ENCODE measurements around the gene CNTNAP2. TPM values are rescaled to one million over a fixed set of nuclear protein-coding genes. Genes with fewer than 3 reads are reported as not detected.

The CNTNAP2 gene
- total RNA-seq, 2 donors from 2014 or later: 171 to 228 TPM

- H3K4me1 ChIP-seq (ENCODE audit: control insufficient read depth, insufficient read depth, low read length): no peaks in the 10 kb centered on the region
- 92% methylated on average over 2 of the region's 3 CpGs; no CpG with 5 or more reads in 1 of the 2 experiments for WGBS, 2 experiments (ENCODE audit: insufficient coverage in 1 of 2, insufficient read length in 1 of 2)
These were observed 1523.2 kb downstream of the CNTNAP2 start for GRCh38 chr7:147639751-147640150.

DNA sequence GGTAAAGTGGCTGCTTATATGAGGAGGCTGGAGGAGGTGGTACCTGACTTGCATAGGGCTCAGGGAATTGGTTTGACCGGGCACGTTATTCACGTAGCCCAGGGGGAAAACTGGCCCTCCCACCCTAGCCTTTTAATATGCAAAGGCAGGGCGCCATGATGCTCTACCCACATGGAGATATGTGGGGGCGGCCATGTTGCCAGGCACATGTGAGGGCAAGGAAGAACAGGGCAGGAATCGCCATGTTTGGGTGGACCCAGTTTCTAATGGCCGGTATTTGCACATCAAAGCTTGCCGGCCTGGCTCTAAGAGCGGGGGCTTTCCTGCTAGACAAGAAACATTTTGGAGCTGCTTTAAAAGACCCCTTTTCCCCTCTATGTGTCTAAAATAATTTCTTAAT, 1524.2 kb downstream of the CNTNAP2 start:
- no peak overlapping the region for H3K4me3 Mint-ChIP-seq
- no peaks in the 10 kb centered on the region for H3K27me3 ChIP-seq (ENCODE audit: control insufficient read depth, insufficient read depth, low read length, poor library complexity, severe bottlenecking)
- no peak overlapping the region for H3K27ac ChIP-seq (ENCODE audit: low read depth, low read length)
- H3K36me3 ChIP-seq (ENCODE audit: control insufficient read depth, insufficient read depth, low read length): no peaks in the 10 kb centered on the region
- H3K4me1 Mint-ChIP-seq: peaks cover 10% of the 10 kb centered on the region
- no peaks in the 10 kb centered on the region for H3K9me3 ChIP-seq (ENCODE audit: control insufficient read depth, low read length)
- WGBS, 2 experiments (ENCODE audit: insufficient coverage in 1 of 2, insufficient read length in 1 of 2): 90 to 93% methylated on average over 3 to 9 of the region's 9 CpGs
- no peak overlapping the region for H3K4me3 ChIP-seq (ENCODE audit: low read length)
- H3K9ac ChIP-seq (ENCODE audit: extremely low read depth, low read length, poor library complexity, severe bottlenecking): no peak overlapping the region
- no peak for DNase-seq
- no peaks in the 10 kb centered on the region for H3K27me3 Mint-ChIP-seq (ENCODE audit: insufficient read depth)
- no peaks in the 10 kb centered on the region for H3K9me3 Mint-ChIP-seq
- TF ChIP-seq CTCF (conservative IDR thresholded peaks at IDR 0.05): no peak
- no peaks in the 10 kb centered on the region for H3K4me1 ChIP-seq (ENCODE audit: control insufficient read depth, insufficient read depth, low read length)
- H3K27ac Mint-ChIP-seq: no peak overlapping the region
- H3K36me3 Mint-ChIP-seq (ENCODE audit: low read depth): no peaks in the 10 kb centered on the region

More at GRCh38 chr7:147639751-147640150, 1523.2 kb downstream of the CNTNAP2 start:
- Histone ChIP-seq H3K9ac (ENCODE audit: extremely low read depth, low read length, poor library complexity, severe bottlenecking) (no peak overlapping the region), H3K36me3 (ENCODE audit: control insufficient read depth, insufficient read depth, low read length) (no peaks in the 10 kb centered on the region), H3K4me3 (ENCODE audit: low read length) (no peak overlapping the region), H3K27me3 (ENCODE audit: control insufficient read depth, insufficient read depth, low read length, poor library complexity, severe bottlenecking) (no peaks in the 10 kb centered on the region), H3K9me3 (ENCODE audit: control insufficient read depth, low read length) (no peaks in the 10 kb centered on the region), H3K27ac (ENCODE audit: low read depth, low read length) (no peak overlapping the region)
- Mint-ChIP-seq H3K36me3 (ENCODE audit: low read depth) (no peaks in the 10 kb centered on the region), H3K9me3 (no peaks in the 10 kb centered on the region), H3K27me3 (ENCODE audit: insufficient read depth) (no peaks in the 10 kb centered on the region), H3K27ac (no peak overlapping the region), H3K4me3 (no peak overlapping the region), H3K4me1 (peaks cover 10% of the 10 kb centered on the region)
- TF ChIP-seq CTCF (conservative IDR thresholded peaks at IDR 0.05): no peak
- DNase-seq: no peak

- Mint-ChIP-seq H3K27me3 (ENCODE audit: insufficient read depth) (no peaks in the 10 kb centered on the region), H3K9me3 (no peaks in the 10 kb centered on the region), H3K4me3 (no peak overlapping the region), H3K4me1 (peaks cover 2% of the 10 kb centered on the region), H3K27ac (no peak overlapping the region), H3K36me3 (ENCODE audit: low read depth) (no peaks in the 10 kb centered on the region)
- no peak overlapping the region for H3K4me3 ChIP-seq (ENCODE audit: low read length)
- H3K4me1 ChIP-seq (ENCODE audit: control insufficient read depth, insufficient read depth, low read length): no peaks in the 10 kb centered on the region
- no peaks in the 10 kb centered on the region for H3K27me3 ChIP-seq (ENCODE audit: control insufficient read depth, insufficient read depth, low read length, poor library complexity, severe bottlenecking)
- no peak overlapping the region for H3K9ac ChIP-seq (ENCODE audit: extremely low read depth, low read length, poor library complexity, severe bottlenecking)
- H3K27ac ChIP-seq (ENCODE audit: low read depth, low read length): no peak overlapping the region
- H3K9me3 ChIP-seq (ENCODE audit: control insufficient read depth, low read length): no peaks in the 10 kb centered on the region
- H3K36me3 ChIP-seq (ENCODE audit: control insufficient read depth, insufficient read depth, low read length): no peaks in the 10 kb centered on the region
- no peak for DNase-seq
- 95 to 96% methylated on average over 4 of the region's 4 CpGs for whole genome bisulfite sequencing, 2 experiments (ENCODE audit: insufficient coverage in 1 of 2, insufficient read length in 1 of 2)
- no peak for TF ChIP-seq CTCF (conservative IDR thresholded peaks at IDR 0.05)
These were observed 1530.0 kb downstream of the CNTNAP2 start for GRCh38 chr7:147646568-147646967.
